Measurements from ENCODE around the gene JOSD1.

Gene JOSD1

DNA sequence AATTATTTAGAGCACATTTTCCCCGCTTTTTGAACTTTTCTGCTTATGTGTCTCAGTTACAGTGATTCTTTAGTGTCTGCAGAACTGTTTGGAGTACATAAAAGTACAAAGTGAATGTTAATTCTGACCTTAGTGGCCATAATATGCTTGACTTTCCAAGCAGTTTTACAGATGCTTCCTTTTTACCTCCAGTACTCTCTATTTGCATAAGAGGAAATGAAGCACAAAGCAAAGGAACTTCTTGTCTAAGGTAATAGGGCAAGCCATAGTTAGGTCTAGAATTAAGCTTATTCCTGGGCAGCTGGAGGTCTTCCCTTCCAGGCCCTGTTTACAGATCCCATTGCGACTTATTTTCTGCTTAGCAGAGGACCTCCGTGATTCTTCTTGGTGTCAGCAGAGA is 8.6 kb upstream of the JOSD1 start:
- peak overlapping the region in 1 of 2 donors; percentile 14 for H3K4me3 Mint-ChIP-seq

DNA sequence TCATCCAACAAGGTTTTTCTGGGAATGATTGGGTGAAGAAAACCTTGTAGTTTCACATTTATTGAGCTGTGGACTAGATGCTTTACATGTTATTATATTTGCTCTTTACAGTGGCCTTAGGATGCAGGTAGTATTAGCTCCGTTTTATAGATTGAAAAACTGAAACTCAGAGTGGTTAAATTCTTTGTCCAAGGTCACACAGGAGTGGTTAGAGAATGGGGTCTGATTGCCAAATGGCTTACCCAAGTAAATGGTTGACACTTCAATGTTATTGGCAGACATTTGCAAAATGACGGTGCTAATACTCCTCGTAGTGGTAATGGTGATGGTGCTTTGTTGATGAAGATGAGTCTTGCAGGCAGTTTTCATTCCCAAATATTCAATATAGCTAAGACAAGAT is 7.2 kb upstream of the JOSD1 start:
- Mint-ChIP-seq H3K4me1 (peaks cover 60% of the 10 kb centered on the region), H3K27ac (no peak overlapping the region), H3K4me3 (peak overlapping the region; percentile 93 to 95), H3K27me3 (no peaks in the 10 kb centered on the region), H3K9me3 (no peaks in the 10 kb centered on the region)
- ATAC-seq (no peak), DNase-seq (no peak)

More for the DNA sequence above, 8.6 kb upstream of the JOSD1 start:
- ATAC-seq: no peak
- Mint-ChIP-seq H3K27ac (no peak overlapping the region), H3K27me3 (no peaks in the 10 kb centered on the region), H3K9me3 (no peaks in the 10 kb centered on the region), H3K4me1 (peaks cover 72% of the 10 kb centered on the region)
- DNase-seq: no peak

DNA sequence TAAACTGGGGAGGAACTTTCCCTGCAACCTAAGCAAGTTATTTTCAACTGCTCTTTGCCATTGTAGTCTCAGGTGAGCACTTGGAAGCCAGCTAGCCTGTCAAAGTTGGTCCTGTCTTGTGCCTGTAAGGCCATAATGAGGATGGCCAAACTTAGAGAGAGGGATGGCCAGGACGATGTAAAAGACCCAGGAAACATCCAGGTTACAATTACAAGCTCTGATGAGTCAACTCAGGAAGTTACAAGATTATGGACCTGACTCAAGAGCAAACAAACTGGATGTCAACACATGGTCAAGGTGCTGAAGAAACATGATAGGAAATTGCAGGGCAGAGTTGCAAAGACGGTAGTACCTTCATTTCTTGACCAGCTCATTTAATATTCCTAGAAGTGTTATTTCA is 6.6 kb upstream of the JOSD1 start:
- peaks cover 54% of the 10 kb centered on the region for H3K4me1 Mint-ChIP-seq
- H3K4me3 Mint-ChIP-seq: peak overlapping the region; percentile 93 to 95
- ATAC-seq (no peak), DNase-seq (no peak)
- no peaks in the 10 kb centered on the region for H3K27me3 Mint-ChIP-seq
- H3K27ac Mint-ChIP-seq: peak overlapping the region in 1 of 2 donors; percentile 89
- H3K9me3 Mint-ChIP-seq: no peaks in the 10 kb centered on the region

DNA sequence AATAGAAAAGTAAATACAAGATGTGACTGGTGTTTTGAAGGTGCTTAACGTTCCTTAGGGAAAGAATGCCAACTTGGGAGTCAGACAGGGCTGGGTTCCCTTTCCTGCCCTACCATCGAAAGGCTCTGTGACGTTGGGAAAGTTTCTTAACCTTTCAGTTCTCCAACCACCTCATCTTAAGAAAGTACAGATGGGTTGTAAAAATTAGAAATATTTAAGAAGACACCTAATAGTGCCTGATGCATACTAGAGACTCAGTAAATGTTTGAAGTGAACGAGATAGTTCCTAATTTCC is 6.1 kb upstream of the JOSD1 start:
- ATAC-seq: no peak
- no peaks in the 10 kb centered on the region for H3K9me3 Mint-ChIP-seq
- no peaks in the 10 kb centered on the region for H3K27me3 Mint-ChIP-seq

DNA sequence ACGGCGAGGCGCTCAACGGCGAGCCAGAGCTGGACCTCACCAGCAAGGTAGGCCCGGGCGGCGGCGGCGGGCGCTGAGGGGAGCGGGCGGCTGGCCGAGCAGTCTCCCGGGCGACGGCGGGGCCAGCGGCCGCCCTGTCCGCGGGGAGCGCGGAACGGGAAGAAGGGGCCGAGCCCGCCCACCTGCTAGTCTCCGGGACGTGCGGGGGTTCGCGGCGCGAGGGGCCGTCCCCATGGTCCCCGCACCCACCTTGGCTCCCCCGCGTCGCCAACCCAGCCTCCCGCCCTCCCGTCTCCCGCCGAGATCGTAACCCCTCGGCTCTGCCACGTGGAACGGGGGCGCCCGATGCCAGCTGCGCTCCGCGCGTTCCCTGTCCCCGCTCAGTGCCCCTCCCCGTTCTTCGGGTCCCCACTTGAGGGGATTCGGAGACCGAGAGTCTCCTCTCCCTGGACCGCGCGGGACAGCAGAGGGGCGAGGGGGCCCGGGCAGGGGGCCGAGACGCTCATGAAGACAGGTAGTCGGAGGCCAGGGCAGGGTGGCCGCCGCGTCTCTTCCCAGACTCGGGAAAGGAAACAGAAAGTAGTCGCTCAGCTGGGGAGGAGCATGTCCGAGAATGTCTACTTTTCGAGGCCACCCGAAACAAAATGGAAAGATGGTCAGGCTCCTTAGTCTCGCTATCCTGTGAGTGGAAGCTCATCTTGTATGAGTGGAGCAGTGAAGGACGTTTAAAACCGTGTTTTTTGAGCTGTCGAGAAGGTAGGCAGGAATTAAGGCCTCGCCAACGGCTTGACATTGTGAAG is 5.6 kb upstream of the JOSD1 start:
- Mint-ChIP-seq H3K27ac (peak overlapping the region; percentile 89 to 95), H3K9me3 (no peaks in the 10 kb centered on the region), H3K4me1 (peaks cover 54% of the 10 kb centered on the region), H3K27me3 (no peaks in the 10 kb centered on the region), H3K4me3 (peak overlapping the region; percentile 93 to 95)
- no peak for ATAC-seq
- DNase-seq: peak in 1 of 2 donors; percentile 50

More for the DNA sequence above, 6.1 kb upstream of the JOSD1 start:
- peak overlapping the region; percentile 93 to 95 for H3K4me3 Mint-ChIP-seq
- DNase-seq: no peak
- H3K4me1 Mint-ChIP-seq: peaks cover 51% of the 10 kb centered on the region
- H3K27ac Mint-ChIP-seq: peak overlapping the region; percentile 89 to 95

DNA sequence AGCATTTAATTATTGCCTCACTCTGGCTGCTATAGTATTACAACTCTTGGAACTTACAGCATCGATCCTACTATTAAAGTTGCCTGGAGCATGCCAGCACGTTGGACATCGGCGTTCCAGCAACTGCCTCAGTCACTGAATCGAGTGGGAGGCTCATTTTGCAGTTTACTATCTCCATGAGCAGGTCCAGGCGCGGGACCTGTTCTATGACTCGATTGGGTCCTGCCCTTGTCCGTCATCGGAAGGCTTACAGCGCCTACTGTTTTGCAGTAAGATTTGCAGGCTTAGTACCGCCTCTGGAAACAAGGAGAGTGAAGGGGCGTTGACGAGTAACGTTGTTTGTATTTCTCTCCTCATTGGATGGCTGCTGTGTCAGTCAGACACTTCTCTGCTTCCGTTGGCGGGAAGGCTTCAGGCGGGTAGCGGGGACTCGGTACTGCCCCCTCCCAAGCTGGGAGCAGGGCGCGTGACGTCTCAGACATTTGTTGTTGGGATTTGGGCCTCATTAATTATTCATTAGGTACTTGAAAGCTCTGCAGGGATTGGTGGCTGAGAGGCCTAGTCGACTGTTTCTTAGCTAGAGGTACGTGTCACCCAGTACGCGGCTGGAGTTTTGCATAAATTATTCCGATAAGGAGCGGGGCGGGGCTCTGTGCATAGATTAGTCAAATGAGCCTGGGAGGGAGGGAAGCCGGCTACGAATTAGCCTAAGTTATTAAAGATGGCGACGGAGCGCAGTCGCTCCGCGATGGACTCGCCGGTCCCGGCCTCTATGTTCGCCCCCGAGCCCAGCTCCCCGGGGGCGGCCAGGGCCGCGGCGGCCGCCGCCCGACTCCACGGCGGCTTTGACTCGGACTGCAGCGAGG is 4.7 kb upstream of the JOSD1 start, which contains the start of gene GTPBP1:
Gene GTPBP1, plus strand, starts transcription at position 710 of the 866 bp plus-strand sequence. Its CDS starts 12 bp downstream, at position 722.
- Mint-ChIP-seq H3K27ac (peak within 1 kb of the TSS; percentile 93 to 95), H3K4me3 (peak within 1 kb of the TSS; percentile 93 to 95), H3K27me3 (no peaks in the 10 kb centered on the region), H3K9me3 (no peaks in the 10 kb centered on the region), H3K4me1 (peaks cover 49% of the 10 kb centered on the region)
- DNase-seq (peak; percentile 98 to 99), ATAC-seq (peak; percentile 86)

DNA sequence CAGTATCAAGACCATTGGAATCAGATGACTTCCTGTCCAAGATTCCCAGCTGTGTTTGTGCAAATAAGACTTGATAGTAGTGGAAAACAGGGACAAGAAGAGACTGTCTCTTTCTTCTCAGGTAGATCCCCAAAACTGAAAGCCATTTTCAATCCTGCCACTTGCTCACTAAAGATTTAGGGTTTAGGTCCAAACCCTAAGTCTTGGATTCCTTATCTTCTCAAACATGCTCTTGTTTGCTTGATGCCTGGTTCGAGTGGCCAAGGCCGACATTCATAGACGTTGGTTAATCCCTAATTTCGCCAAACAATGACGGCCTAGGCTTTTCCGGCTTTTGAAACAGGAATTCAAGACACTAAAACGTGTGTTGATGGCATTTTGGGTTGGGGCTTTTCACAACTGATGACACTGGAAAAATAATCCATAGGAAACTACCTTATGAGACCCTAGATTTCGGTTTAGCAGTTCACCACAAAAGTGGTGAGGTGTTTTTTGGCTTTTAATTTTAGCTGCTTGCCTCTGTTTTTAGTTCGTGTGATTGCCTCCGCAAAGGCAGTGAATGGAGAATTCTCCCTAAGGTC is 4.0 kb upstream of the JOSD1 start:
- peaks cover 48% of the 10 kb centered on the region for H3K4me1 Mint-ChIP-seq
- no peak for DNase-seq

DNA sequence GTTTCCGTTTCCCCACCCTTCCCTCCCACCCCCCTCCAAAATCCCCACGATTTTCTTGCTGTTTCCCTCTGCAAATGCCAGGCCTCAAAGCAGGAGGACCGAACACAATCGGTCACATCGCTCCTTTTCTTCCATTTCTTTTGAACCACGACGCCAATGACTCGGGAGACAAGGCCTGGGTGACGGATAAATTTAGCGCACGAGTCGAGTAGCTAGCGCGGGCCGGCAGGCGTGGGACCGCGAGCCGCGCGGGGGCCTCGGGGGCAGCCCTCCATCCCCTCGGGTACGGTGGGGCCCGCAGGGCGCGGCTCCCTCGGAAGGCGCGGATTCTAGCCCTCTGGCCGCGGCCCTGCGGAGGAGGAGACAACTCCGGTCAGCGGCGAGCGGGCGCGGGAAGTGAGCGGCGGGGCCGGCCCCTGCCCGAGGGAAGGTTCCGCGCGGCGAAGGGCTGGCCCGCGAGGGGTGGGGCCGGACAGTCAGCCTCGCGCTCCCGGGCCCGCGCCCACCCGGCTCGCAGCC is 414 bp downstream of the JOSD1 start:
- DNase-seq (no peak), ATAC-seq (peak; percentile 22)
- Mint-ChIP-seq H3K4me1 (peaks cover 48% of the 10 kb centered on the region), H3K27me3 (no peaks in the 10 kb centered on the region), H3K9me3 (no peaks in the 10 kb centered on the region), H3K27ac (peak overlapping the region; percentile 95 to 97), H3K4me3 (peak overlapping the region; percentile 91 to 98)

More for the DNA sequence above, 4.0 kb upstream of the JOSD1 start:
- Mint-ChIP-seq H3K4me3 (peak overlapping the region; percentile 86 to 87), H3K27me3 (no peaks in the 10 kb centered on the region), H3K27ac (peak overlapping the region; percentile 93 to 95), H3K9me3 (no peaks in the 10 kb centered on the region)
- ATAC-seq: no peak

DNA sequence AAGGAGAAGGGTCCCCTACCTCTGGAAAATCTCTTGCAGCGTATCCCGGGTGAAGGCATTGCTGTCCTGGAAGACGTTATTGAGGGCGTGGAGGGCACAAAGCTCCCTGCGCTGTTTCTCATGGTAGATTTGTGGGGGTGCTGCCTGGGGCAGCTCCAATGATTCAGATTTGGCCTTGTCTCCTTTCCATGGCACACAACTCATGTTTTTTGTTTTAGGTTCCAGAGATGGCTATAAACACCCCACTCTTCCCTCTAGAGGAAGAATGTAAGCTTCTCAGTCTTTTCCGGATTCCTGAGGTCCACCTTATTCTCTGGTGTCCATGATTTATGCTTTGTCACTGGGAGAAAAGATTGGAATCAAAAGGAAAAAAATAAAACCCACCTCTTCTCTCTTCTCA is 959 bp downstream of the JOSD1 start:
- Mint-ChIP-seq H3K4me3 (peak overlapping the region; percentile 91 to 98), H3K27me3 (no peaks in the 10 kb centered on the region), H3K9me3 (no peaks in the 10 kb centered on the region), H3K27ac (peak overlapping the region; percentile 40 to 95), H3K4me1 (peaks cover 49% of the 10 kb centered on the region)
- DNase-seq (no peak), ATAC-seq (no peak)

DNA sequence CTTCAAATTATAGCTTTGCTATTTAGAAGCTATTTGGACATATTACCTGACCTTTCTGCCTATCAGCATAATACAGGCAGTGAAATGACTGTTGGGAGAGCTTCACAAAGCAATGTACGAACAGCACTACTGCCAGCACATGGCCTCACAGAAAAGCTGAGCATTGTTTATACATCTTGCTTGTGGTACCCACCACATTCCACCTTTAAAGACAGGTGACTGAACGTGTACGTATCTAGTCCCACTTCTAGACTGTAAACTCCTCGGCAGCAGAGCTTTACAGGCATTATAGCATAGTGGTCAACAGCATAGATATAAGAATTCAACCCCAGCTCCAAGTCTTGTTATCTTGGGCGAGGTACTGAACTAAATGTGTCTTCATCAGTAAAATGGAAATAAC is 1.6 kb downstream of the JOSD1 start:
- no peak for DNase-seq

DNA sequence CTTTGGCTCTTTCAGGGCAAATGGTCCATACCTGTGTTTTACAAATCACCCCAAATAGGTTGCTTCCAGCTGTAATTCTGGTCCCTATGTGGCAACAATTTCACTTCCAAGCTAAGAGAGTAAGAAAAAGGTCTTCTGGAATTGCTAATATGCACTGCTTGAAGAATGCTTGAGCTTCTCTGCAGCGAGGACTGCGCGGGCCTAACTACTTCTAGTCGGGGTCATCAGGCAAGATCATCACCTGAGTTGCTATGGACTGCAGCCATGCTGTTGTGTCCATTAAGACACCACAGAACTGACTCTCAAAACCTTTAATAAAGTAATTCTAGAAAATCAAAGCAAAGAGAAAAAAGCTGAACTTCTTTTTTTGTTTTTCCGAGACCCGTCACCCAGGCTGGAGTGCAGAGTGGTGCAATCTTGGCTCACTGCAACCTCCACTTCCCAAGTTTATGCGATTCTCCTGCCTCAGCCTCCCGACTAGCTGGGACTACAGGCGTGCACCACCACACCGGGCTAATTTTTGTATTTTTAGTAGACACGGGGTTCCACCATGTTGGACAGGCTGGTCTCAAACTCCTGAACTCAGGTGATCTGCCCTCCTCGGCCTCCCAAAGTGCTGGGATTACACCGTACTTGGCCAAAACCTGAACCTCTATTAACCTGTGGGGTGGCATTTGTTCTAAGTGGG is 2.2 kb downstream of the JOSD1 start:
- Mint-ChIP-seq H3K27ac (peak overlapping the region in 1 of 2 donors; percentile 74), H3K4me1 (peaks cover 56% of the 10 kb centered on the region), H3K4me3 (peak overlapping the region; percentile 91 to 98), H3K27me3 (no peaks in the 10 kb centered on the region), H3K9me3 (no peaks in the 10 kb centered on the region)
- ATAC-seq (no peak), DNase-seq (no peak)

More for the DNA sequence above, 1.6 kb downstream of the JOSD1 start:
- peak overlapping the region; percentile 91 to 98 for H3K4me3 Mint-ChIP-seq
- peak overlapping the region in 1 of 2 donors; percentile 69 for H3K27ac Mint-ChIP-seq
- peaks cover 52% of the 10 kb centered on the region for H3K4me1 Mint-ChIP-seq
- H3K27me3 Mint-ChIP-seq: no peaks in the 10 kb centered on the region
- ATAC-seq: no peak
- H3K9me3 Mint-ChIP-seq: no peaks in the 10 kb centered on the region

DNA sequence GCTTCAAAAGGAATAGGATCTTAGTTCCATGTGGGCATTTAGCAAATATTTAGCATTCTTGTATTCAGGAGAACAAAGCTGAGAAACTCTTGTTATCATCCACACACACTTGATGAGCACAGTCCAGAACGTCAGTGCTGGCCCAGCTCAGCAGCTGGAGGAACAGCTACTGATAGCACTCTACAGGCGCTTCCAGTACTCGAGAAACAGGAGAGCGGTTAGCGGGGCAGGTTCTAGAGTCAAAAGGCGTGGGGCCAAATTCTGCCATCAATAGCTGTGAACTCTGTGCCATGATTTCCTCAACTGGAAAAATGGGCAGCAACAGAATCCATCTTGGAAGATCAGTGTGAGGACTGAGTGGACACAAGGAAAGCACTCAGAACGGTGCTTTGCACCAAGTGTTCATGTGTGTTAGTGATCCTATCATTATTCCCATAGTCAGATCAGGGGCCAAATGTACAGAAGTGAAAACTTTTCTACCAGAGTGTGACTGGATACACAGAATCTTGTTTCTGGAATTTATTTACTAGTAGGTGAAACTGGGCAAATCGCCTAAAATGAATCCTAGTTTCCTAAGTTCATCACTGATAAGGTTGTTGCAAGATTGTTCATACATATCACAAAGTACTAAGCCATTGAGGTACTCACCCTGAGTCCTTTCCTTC is 3.2 kb downstream of the JOSD1 start:
- H3K4me3 Mint-ChIP-seq: peak overlapping the region; percentile 91 to 98
- ATAC-seq: no peak

DNA sequence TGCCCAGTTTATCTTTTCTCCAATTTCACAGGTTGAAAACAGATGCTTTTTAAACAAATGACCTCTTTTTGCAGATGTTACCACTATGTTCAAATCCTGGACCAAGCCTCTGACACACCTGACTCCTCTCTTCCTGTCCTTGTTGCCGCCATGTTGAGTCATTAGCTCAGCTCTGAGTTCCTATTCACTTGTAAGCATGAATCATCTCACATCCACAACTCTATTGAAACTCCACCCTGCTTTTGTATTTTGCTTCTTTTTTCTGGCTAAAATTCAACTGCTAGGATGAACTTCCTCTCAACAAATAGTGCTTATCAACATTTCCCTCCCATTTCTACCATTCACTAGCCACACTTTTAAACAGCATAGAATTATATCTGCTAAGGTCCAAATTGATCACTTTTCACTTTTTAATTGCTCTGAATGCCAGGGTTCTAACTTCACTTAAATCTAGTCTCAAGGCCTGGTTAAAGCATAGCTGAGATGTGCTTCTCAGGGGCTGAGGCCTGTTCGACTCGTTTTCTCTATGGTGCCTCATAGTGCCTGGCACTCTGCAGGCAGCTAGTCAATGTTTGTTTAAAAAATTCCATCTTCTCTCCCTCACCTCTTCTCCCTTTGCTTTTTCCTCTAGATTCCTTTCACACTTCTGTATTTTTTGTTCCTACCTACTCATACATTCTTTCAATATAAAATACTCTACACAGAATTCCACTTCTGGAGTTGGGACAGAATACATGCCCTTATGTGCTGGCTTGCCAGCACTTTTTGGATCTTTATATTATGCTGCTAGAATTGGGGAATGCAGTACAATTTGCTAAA is 3.9 kb downstream of the JOSD1 start:
- no peaks in the 10 kb centered on the region for H3K27me3 Mint-ChIP-seq
- no peaks in the 10 kb centered on the region for H3K9me3 Mint-ChIP-seq
- peak overlapping the region; percentile 91 to 98 for H3K4me3 Mint-ChIP-seq
- ATAC-seq (peak; percentile 56), DNase-seq (peak; percentile 33 to 60)
- H3K27ac Mint-ChIP-seq: peak overlapping the region; percentile 66 to 93
- H3K4me1 Mint-ChIP-seq: peaks cover 60% of the 10 kb centered on the region

More for the DNA sequence above, 3.2 kb downstream of the JOSD1 start:
- H3K9me3 Mint-ChIP-seq: no peaks in the 10 kb centered on the region
- no peaks in the 10 kb centered on the region for H3K27me3 Mint-ChIP-seq
- peak overlapping the region; percentile 66 to 93 for H3K27ac Mint-ChIP-seq
- no peak for DNase-seq
- H3K4me1 Mint-ChIP-seq: peaks cover 63% of the 10 kb centered on the region

DNA sequence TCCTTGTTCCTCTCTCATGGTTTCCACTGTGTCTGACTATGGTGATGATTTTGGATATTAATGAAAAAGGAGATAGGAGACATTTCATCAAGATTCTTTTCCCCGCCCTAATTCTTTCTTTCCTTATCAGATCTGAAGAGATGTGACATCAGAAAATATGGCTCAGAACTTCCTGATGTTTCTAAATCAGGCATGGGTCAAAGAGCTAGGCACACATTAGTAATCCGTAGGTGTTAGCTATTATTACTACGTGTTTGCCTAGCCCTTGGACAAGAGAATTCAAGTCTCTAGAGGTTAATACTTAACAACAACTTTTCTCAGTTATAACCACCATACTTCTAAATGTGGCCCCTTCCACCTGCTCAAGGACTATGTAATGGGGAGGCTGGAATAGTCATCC is 5.8 kb downstream of the JOSD1 start:
- peak overlapping the region in 1 of 2 donors; percentile 19 for H3K4me3 Mint-ChIP-seq
- ATAC-seq (no peak), DNase-seq (no peak)
- H3K27ac Mint-ChIP-seq: peak overlapping the region in 1 of 2 donors; percentile 47
- H3K4me1 Mint-ChIP-seq: peaks cover 53% of the 10 kb centered on the region
- H3K9me3 Mint-ChIP-seq: no peaks in the 10 kb centered on the region
- no peaks in the 10 kb centered on the region for H3K27me3 Mint-ChIP-seq
